ENCODE measurements around the gene NOP14. TPM values are rescaled to one million over a fixed set of nuclear protein-coding genes. Genes with fewer than 3 reads are reported as not detected.
"Not testable (repeated sequence)": the region's sequence is repeated elsewhere in the genome, so short reads cannot be mapped to it uniquely, and the experiment has no call there.

NOP14 gene
- total RNA-seq, 1 experiment from 2014 or later, result 18.0 TPM

- DNase-seq (ENCODE audit: low read depth), result no peak
Measured at GRCh38 chr4:2931512-2932301, 31.5 kb downstream of the NOP14 start.

GRCh38 chr4:2930758-2931511 is 32.3 kb downstream of the NOP14 start:
- no peak for DNase-seq (ENCODE audit: low read depth)

- no peak for DNase-seq (ENCODE audit: low read depth)
Measured at GRCh38 chr4:2930135-2930757, 33.0 kb downstream of the NOP14 start.

GRCh38 chr4:2929469-2929868 is 33.7 kb downstream of the NOP14 start:
- DNase-seq (ENCODE audit: low read depth), result no peak

- DNase-seq (ENCODE audit: low read depth), result no peak
Measured at GRCh38 chr4:2928242-2929176, 34.7 kb downstream of the NOP14 start.

- DNase-seq (ENCODE audit: low read depth), result no peak
Measured at GRCh38 chr4:2927696-2928075, 35.5 kb downstream of the NOP14 start.

GRCh38 chr4:2927016-2927695 is 36.0 kb downstream of the NOP14 start:
- no peak for DNase-seq (ENCODE audit: low read depth)

- no peak for DNase-seq (ENCODE audit: low read depth)
Measured at GRCh38 chr4:2925931-2926860, 37.0 kb downstream of the NOP14 start.

- DNase-seq (ENCODE audit: low read depth), result no peak
Measured at GRCh38 chr4:2925496-2925895, 37.7 kb downstream of the NOP14 start.

- DNase-seq (ENCODE audit: low read depth), result no peak
Measured at GRCh38 chr4:2924765-2925301, 38.4 kb downstream of the NOP14 start.

- no peak for DNase-seq (ENCODE audit: low read depth)
Measured at GRCh38 chr4:2924286-2924685, 38.9 kb downstream of the NOP14 start.

GRCh38 chr4:2923668-2924173 is 39.5 kb downstream of the NOP14 start:
- no peak for DNase-seq (ENCODE audit: low read depth)

GRCh38 chr4:2923141-2923551 is 40.1 kb downstream of the NOP14 start:
- DNase-seq (ENCODE audit: low read depth), result no peak

- not testable (repeated sequence) for DNase-seq (ENCODE audit: low read depth)
Measured at GRCh38 chr4:2922453-2923101, 40.6 kb downstream of the NOP14 start.

- not testable (repeated sequence) for DNase-seq (ENCODE audit: low read depth)
Measured at GRCh38 chr4:2918714-2919113, 44.5 kb downstream of the NOP14 start.

- not testable (repeated sequence) for DNase-seq (ENCODE audit: low read depth)
Measured at GRCh38 chr4:2918300-2918699, 44.9 kb downstream of the NOP14 start.

- DNase-seq (ENCODE audit: low read depth), result not testable (repeated sequence)
Measured at GRCh38 chr4:2916696-2917095, 46.5 kb downstream of the NOP14 start.

- DNase-seq (ENCODE audit: low read depth), result no peak
Measured at GRCh38 chr4:2915789-2916188, 47.4 kb downstream of the NOP14 start.

All from M059J (cell line).